GM23338 (cell line): ENCODE data around the gene DCTPP1.

Experiments used
- CREB1 ChIP-seq: fragments of 250-450 bp; sonication (Bioruptor Pico); IDR thresholded peaks from 2 replicates; pipeline ENCODE4 v1.5.0; 2020; ENCODE audit warnings: low read depth, mild to moderate bottlenecking, moderate library complexity
- CTCF ChIP-seq, 2 experiments: fragments of 200-600 bp in 1 of 2; sonication (generic) in 1 of 2; conservative IDR thresholded peaks; 2 replicates each; pipeline versions ENCODE4 v1.5.1 to v1.6.1; 2016 to 2017; ENCODE audit warnings: antibody characterized with exemption in 2 of 2, low read depth in 2 of 2, mild to moderate bottlenecking in 2 of 2, moderate library complexity in 1 of 2
- ETS1 ChIP-seq: IDR thresholded peaks from 2 replicates; pipeline ENCODE4 v1.6.1; 2016; ENCODE audit warnings: antibody characterized with exemption
- EZH2 ChIP-seq: fragments of 200-600 bp; sonication (generic); IDR thresholded peaks from one replicate; pipeline ENCODE4 v1.8.0; 2017; ENCODE audit warnings: antibody characterized with exemption, mild to moderate bottlenecking, low read depth; ENCODE audit not compliant: unreplicated experiment
- EZH2phosphoT487 ChIP-seq: fragments of 200-600 bp; sonication (generic); IDR thresholded peaks from one replicate; pipeline ENCODE4 v1.8.1; 2018; ENCODE audit warnings: antibody characterized with exemption; ENCODE audit not compliant: unreplicated experiment
- JUNB ChIP-seq: IDR thresholded peaks from one replicate; pipeline ENCODE4 v1.6.1; 2016; ENCODE audit warnings: antibody characterized with exemption; ENCODE audit not compliant: unreplicated experiment
- REST ChIP-seq: IDR thresholded peaks from one replicate; pipeline ENCODE4 v1.6.1; 2018; ENCODE audit warnings: antibody characterized with exemption; ENCODE audit not compliant: unreplicated experiment
- STAT1 ChIP-seq: IDR thresholded peaks from one replicate; pipeline ENCODE4 v1.6.1; 2016; ENCODE audit warnings: antibody characterized with exemption; ENCODE audit not compliant: unreplicated experiment
- ZNF114 ChIP-seq: fragments of 250-450 bp; sonication (Bioruptor Pico); IDR thresholded peaks from 2 replicates; pipeline ENCODE4 v1.5.0; 2020; ENCODE audit warnings: mild to moderate bottlenecking, moderate library complexity
- ZNF331 ChIP-seq: fragments of 250-450 bp; sonication (Bioruptor Pico); IDR thresholded peaks from 2 replicates; pipeline ENCODE4 v1.5.0; 2020; ENCODE audit warnings: low read depth, mild to moderate bottlenecking, moderate library complexity
- ZNF462 ChIP-seq: fragments of 250-450 bp; sonication (Bioruptor Pico); IDR thresholded peaks from 2 replicates; pipeline ENCODE4 v1.5.0; 2020; ENCODE audit warnings: mild to moderate bottlenecking, moderate library complexity

GRCh38 chr16:30380803-30381208, 49.0 kb downstream of the DCTPP1 start:
- TF ChIP-seq STAT1 (no peak), EZH2 (no peak), CTCF (conservative IDR thresholded peaks at IDR 0.05; ENCODE audit: low read depth in 2 of 2) (no peak), CREB1 (CRISPR knock-in tag) (no peak), ZNF462 (CRISPR knock-in tag) (no peak), JUNB (no peak), ZNF331 (CRISPR knock-in tag) (no peak), EZH2phosphoT487 (no peak), ZNF114 (CRISPR knock-in tag) (no peak), ETS1 (no peak), REST (no peak)
